ENCODE data around the gene BNC2.

BNC2 gene

DNA sequence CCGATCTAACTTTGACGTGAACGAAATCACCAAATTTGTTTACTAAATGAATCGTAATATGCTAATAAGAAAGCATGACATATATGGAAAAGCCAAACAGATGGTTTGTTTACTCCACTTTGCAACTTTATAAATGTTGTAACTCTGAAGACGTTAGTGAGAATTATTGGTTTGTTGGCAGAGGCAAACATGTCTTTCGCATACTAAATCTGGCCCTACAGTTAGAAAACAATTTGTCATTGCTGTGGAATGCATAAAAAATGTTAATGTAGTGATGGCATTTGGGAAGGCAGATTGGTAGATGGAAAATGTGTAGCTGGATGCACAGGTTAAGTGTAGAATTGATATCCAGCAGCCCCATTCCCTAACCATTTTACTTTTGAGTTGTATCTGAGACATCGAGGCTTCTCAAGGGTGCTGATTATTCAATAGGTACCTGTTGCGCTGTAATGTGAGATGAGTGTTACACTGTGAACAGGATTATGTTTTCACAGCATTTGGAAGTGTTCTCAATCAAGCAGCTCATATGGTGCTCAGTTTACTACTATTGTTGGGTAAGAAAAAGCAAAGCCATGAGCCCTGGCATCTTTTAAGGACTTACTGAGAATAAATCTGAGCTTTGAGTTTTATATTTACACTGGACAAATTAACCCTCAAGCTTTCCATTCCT is 444.8 kb downstream of the BNC2 start:
- ChIA-PET CTCF (interaction anchor here (1.6 kb wide), 1 partner anchor 15 kb away, joined by 4 read pairs; no protein-coding TSS in a partner anchor), POLR2A (no interaction called here)
- TF ChIP-seq, protein P1, sequence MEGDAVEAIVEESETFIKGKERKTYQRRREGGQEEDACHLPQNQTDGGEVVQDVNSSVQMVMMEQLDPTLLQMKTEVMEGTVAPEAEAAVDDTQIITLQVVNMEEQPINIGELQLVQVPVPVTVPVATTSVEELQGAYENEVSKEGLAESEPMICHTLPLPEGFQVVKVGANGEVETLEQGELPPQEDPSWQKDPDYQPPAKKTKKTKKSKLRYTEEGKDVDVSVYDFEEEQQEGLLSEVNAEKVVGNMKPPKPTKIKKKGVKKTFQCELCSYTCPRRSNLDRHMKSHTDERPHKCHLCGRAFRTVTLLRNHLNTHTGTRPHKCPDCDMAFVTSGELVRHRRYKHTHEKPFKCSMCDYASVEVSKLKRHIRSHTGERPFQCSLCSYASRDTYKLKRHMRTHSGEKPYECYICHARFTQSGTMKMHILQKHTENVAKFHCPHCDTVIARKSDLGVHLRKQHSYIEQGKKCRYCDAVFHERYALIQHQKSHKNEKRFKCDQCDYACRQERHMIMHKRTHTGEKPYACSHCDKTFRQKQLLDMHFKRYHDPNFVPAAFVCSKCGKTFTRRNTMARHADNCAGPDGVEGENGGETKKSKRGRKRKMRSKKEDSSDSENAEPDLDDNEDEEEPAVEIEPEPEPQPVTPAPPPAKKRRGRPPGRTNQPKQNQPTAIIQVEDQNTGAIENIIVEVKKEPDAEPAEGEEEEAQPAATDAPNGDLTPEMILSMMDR (IDR thresholded peaks at IDR 0.05; ENCODE audit: control extremely low read depth, extremely low read depth, low read depth, missing control alignments) = no peak
- no peak for DNase-seq (ENCODE audit: extremely low spot score)

DNA sequence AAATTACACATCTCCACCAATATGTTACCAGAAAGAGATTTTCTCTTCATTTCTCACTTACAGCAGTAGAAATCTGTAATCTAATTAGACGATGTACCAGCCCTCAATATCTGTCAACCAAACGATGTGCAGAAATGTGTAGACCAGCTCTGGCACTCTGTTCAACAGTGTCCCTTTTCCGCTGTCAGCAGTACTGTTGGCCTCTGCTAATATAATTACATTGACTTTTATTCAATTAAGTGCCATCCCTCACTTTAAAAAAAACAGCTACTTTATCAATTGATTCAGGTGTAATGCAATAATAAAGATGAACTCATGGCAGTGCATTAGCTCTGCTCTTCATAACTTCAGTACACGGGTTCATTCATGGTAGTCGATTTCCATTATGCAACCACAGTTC is 448.4 kb downstream of the BNC2 start:
- DNase-seq (ENCODE audit: extremely low spot score) = no peak
- POLR2A ChIA-PET = no interaction called here
- TF ChIP-seq, protein P1 (IDR thresholded peaks at IDR 0.05; ENCODE audit: control extremely low read depth, extremely low read depth, low read depth, missing control alignments) = no peak
- CTCF ChIA-PET = no interaction called here

DNA sequence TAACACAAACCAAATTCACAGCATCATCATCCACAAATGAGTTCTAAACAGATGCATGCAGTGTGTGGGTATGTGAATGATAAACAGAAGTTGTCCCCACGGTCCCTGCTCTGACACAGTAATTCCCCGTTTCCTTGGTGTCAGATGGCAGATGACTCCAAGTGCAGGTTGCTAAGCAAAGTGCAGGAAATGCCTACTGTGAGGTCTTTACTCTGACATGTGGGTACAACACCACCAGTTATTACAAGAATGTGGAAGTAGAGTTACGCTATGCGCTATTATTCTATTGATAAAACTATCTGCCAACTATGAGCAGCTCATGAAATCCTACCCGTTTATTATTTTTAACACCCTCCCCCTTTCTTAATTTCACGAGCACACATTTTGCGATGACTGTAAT is 448.9 kb downstream of the BNC2 start:
- TF ChIP-seq, protein P1 (IDR thresholded peaks at IDR 0.05; ENCODE audit: control extremely low read depth, extremely low read depth, low read depth, missing control alignments) = no peak
- ChIA-PET CTCF (no interaction called here), POLR2A (no interaction called here)
- no peak for DNase-seq (ENCODE audit: extremely low spot score)

DNA sequence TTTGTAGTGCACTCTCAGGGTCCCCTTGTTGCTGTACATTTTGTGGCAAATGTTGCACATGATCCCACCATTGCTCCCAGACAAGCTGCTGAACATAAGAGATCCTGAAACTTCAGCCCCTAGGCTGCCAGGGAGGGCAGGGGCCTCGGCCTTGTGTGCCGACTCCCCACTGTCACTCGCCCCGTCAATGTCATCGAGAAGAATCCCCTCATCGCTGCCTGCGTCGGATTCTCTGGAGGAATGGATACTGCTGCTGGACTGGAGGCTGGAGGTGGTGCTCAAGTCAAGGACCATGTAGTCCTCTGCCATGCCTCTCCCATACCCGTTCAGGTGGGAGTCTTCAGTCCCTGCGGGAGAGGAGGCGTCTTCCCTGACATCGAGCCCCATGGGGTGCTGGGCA is 451.3 kb downstream of the BNC2 start:
- CTCF ChIA-PET = no interaction called here
- POLR2A ChIA-PET = no interaction called here
- no peak for DNase-seq (ENCODE audit: extremely low spot score)

DNA sequence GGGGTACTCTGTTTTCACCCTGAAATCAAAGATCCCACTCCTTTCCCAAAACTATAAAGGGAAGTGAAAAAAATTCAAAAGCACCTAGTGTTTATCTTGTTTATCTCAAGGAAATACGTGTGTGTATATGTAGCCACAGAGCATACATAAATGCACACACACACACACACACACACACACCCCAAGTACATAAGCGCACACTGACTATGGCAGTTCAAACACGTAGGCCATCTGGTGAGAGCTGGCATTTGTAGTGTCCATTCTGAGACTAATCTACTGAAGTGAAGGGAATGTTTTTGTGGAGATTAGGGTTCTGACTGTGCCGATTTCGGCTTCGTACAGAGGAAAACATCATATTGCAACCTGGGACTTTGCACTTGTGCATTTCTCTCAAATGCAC is 451.7 kb downstream of the BNC2 start:
- TF ChIP-seq, protein P1 (IDR thresholded peaks at IDR 0.05; ENCODE audit: control extremely low read depth, extremely low read depth, low read depth, missing control alignments) = no peak
- CTCF ChIA-PET = no interaction called here
- POLR2A ChIA-PET = no interaction called here
- DNase-seq (ENCODE audit: extremely low spot score) = no peak

More for the DNA sequence above, 451.3 kb downstream of the BNC2 start:
- TF ChIP-seq, protein P1 (IDR thresholded peaks at IDR 0.05; ENCODE audit: control extremely low read depth, extremely low read depth, low read depth, missing control alignments) = no peak

DNA sequence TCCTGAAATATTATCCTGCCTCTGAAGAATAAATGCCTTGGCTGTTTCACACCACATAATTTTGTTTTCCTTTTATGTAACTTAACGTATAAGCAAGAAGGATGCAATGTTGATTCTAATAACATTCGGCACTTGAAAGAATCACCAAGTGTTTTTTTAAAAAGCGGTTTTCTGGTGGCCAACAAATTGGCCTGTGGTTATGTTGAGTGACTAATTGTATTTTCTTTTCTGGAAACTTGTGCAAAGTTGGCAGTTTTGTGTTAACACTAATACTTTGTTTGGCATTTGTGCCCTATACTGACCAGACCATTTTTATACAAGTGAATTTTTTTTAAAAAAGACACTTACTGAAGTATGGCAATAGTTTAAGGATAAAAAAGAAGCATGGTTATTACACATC is 452.7 kb downstream of the BNC2 start:
- ChIA-PET CTCF (no interaction called here), POLR2A (no interaction called here)
- no peak for DNase-seq (ENCODE audit: extremely low spot score)
- TF ChIP-seq, protein P1 (IDR thresholded peaks at IDR 0.05; ENCODE audit: control extremely low read depth, extremely low read depth, low read depth, missing control alignments) = no peak

All from GM10248 (cell line).